HFFc6 (cell line): Measurements from ENCODE around the gene TEX29. TPM values are rescaled to one million over a fixed set of nuclear protein-coding genes. Genes with fewer than 3 reads are reported as not detected.

Source experiments
- DNase-seq: peaks from one replicate; pipeline ENCODE4 v3.0.0-alpha.2; 2018
- H3K27ac Mint-ChIP-seq: 2 replicates; pipeline ENCODE4 v1.8.0; 2020; ENCODE audit warnings: mild to moderate bottlenecking, mixed read lengths
- H3K27me3 Mint-ChIP-seq: 2 replicates; pipeline ENCODE4 v1.8.0; 2021; ENCODE audit warnings: mild to moderate bottlenecking, moderate library complexity, mixed read lengths; ENCODE audit not compliant: insufficient read depth
- H3K36me3 Mint-ChIP-seq: 2 replicates; pipeline ENCODE4 v1.8.0; 2021; ENCODE audit warnings: low read depth, mixed read lengths
- H3K4me1 Mint-ChIP-seq: 2 replicates; pipeline ENCODE4 v1.8.0; 2020; ENCODE audit warnings: low read depth, mixed read lengths
- H3K4me3 Mint-ChIP-seq: 2 replicates; pipeline ENCODE4 v1.8.0; 2020; ENCODE audit warnings: mild to moderate bottlenecking, moderate library complexity, mixed read lengths
- H3K9me3 Mint-ChIP-seq: 2 replicates; pipeline ENCODE4 v1.8.0; 2020; ENCODE audit warnings: mild to moderate bottlenecking, mixed read lengths
- CTCF ChIP-seq: fragments of 200-600 bp; sonication (generic); IDR thresholded peaks from 2 replicates; pipeline ENCODE4 v1.5.0; 2021; ENCODE audit warnings: antibody characterized with exemption, mild to moderate bottlenecking
- total RNA-seq, 6 experiments: library from RNA; stranded (reverse); fragmentation: NEBNext Ultra II Directional; extraction: Animal tissue kit (Norgen Biotek cat#: 25700); gene quantifications; 2 replicates in 1 of 6; 3 replicates in 5 of 6; pipeline ENCODE4 v1.2.3, GENCODE V29; 2021

TEX29 gene
- total RNA-seq, 6 experiments from 2014 or later = 0.41 TPM; not detected in 5

- TF ChIP-seq CTCF = no peak
- Mint-ChIP-seq H3K36me3 (no peaks in the 10 kb centered on the region), H3K4me1 (no peaks in the 10 kb centered on the region), H3K27ac (no peak overlapping the region), H3K27me3 (peaks cover 5% of the 10 kb centered on the region; the same call in 1 of the 2 replicates), H3K4me3 (no peak overlapping the region), H3K9me3 (no peaks in the 10 kb centered on the region)
- DNase-seq = no peak
These were observed 64.2 kb downstream of the TEX29 start for GRCh38 chr13:111384441-111385182.

GRCh38 chr13:111385183-111385857 lies 64.9 kb downstream of the TEX29 start:
- Mint-ChIP-seq H3K4me1 (no peaks in the 10 kb centered on the region), H3K27ac (no peak overlapping the region), H3K4me3 (no peak overlapping the region), H3K36me3 (no peaks in the 10 kb centered on the region), H3K9me3 (no peaks in the 10 kb centered on the region), H3K27me3 (peaks cover 5% of the 10 kb centered on the region; the same call in 1 of the 2 replicates)
- no peak for TF ChIP-seq CTCF
- no peak for DNase-seq

- no peaks in the 10 kb centered on the region for H3K4me1 Mint-ChIP-seq
- H3K36me3 Mint-ChIP-seq = no peaks in the 10 kb centered on the region
- TF ChIP-seq CTCF = no peak
- no peaks in the 10 kb centered on the region for H3K9me3 Mint-ChIP-seq
- no peak for DNase-seq
- H3K27me3 Mint-ChIP-seq = peaks cover 4% of the 10 kb centered on the region; the same call in 1 of the 2 replicates
- H3K4me3 Mint-ChIP-seq = no peak overlapping the region
- H3K27ac Mint-ChIP-seq = no peak overlapping the region
These were observed 66.8 kb downstream of the TEX29 start for GRCh38 chr13:111387026-111387871.

GRCh38 chr13:111387945-111388600 lies 67.6 kb downstream of the TEX29 start:
- no peak for TF ChIP-seq CTCF
- peaks cover 7% of the 10 kb centered on the region; the same call in 1 of the 2 replicates for H3K27me3 Mint-ChIP-seq
- H3K4me3 Mint-ChIP-seq = no peak overlapping the region
- no peaks in the 10 kb centered on the region for H3K4me1 Mint-ChIP-seq
- H3K9me3 Mint-ChIP-seq = no peaks in the 10 kb centered on the region
- no peak overlapping the region for H3K27ac Mint-ChIP-seq
- no peaks in the 10 kb centered on the region for H3K36me3 Mint-ChIP-seq
- DNase-seq = no peak

GRCh38 chr13:111388851-111389500 lies 68.5 kb downstream of the TEX29 start:
- H3K4me3 Mint-ChIP-seq = no peak overlapping the region
- H3K27ac Mint-ChIP-seq = no peak overlapping the region
- TF ChIP-seq CTCF = no peak
- no peaks in the 10 kb centered on the region for H3K36me3 Mint-ChIP-seq
- no peak for DNase-seq
- H3K4me1 Mint-ChIP-seq = no peaks in the 10 kb centered on the region
- no peaks in the 10 kb centered on the region for H3K9me3 Mint-ChIP-seq
- H3K27me3 Mint-ChIP-seq = peaks cover 15% of the 10 kb centered on the region; the same call in 1 of the 2 replicates
